GM21717 (cell line): ENCODE data around the gene GIT1.
A peak's percentile ranks its signal among the peaks of the same experiment; 100 is the strongest.

Experiments
- ATAC-seq: cut with Tn5 transposase; IDR thresholded peaks from one replicate; pipeline ENCODE4 v1.9.1; 2021; ENCODE audit warnings: mild to moderate bottlenecking, moderate library complexity; ENCODE audit not compliant: unreplicated experiment

GIT1 gene, protein sequence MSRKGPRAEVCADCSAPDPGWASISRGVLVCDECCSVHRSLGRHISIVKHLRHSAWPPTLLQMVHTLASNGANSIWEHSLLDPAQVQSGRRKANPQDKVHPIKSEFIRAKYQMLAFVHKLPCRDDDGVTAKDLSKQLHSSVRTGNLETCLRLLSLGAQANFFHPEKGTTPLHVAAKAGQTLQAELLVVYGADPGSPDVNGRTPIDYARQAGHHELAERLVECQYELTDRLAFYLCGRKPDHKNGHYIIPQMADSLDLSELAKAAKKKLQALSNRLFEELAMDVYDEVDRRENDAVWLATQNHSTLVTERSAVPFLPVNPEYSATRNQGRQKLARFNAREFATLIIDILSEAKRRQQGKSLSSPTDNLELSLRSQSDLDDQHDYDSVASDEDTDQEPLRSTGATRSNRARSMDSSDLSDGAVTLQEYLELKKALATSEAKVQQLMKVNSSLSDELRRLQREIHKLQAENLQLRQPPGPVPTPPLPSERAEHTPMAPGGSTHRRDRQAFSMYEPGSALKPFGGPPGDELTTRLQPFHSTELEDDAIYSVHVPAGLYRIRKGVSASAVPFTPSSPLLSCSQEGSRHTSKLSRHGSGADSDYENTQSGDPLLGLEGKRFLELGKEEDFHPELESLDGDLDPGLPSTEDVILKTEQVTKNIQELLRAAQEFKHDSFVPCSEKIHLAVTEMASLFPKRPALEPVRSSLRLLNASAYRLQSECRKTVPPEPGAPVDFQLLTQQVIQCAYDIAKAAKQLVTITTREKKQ

DNA sequence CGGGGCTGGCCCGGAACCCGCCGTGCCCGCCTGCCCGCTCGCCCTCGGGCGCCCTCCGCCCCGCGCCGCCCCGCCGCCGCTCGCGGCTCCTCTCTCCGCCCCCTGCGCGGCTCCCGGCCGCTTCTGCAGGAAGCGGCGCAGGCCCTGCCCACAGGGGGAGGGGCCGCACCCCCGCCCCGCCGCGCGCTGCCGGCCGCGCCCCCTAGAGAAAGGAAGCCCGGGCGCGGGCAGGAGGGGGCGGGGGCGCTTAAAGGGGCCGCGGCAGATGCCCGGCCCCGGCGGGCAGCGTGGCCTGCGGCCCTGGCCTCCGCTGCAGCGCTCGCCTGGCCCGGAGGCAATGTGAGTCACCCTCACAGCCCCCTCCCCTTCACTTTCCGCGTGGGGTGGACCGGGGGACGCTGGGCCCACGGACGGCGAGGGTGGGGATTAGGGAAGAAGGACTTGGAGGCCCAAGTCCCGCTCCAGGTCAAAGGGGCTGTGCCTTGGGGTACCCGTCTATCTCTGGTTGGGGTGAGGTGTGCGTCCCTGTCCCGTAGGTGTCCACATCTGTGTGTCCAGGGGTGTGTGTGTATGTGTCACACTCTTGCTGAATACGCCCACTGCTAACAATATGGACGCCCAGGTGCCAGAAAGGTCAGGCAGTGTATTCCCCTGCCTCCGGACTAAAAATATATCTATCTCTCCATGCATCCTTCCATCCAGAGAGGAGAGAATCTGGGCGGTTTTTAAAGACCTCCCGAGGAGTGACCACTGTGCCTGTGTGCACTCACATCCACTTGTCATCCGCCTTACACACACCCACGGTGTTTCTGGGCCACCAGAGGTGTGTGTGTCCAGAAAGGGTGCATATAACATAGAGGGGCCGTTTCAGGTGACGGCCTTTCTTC is at the start of gene GIT1:
TSS of gene GIT1 (minus strand) at position 125 of the 887 bp plus-strand sequence. CDS start 270 bp downstream, outside the sequence.
- peak; percentile 53 for ATAC-seq

DNA sequence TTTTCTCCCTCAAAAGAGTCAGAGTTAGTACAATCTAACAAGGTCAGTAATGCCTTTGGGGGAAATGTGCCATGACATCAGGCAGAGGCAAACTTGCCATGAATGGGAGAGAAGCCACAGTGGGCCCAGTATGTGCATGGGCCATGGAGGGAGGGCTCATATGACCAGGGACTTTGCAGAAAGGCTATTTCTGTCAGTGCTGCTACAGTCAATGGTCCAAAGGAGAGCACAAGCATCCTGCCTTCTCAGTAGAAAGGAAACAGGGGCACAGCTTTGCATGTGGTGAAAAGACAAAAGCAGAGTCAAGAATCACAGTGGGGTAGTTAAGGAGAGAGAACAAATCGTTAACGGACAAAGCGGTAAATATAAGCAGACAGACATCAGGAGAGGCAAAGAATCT is 44.4 kb upstream of the GIT1 start:
- ATAC-seq, result no peak

DNA sequence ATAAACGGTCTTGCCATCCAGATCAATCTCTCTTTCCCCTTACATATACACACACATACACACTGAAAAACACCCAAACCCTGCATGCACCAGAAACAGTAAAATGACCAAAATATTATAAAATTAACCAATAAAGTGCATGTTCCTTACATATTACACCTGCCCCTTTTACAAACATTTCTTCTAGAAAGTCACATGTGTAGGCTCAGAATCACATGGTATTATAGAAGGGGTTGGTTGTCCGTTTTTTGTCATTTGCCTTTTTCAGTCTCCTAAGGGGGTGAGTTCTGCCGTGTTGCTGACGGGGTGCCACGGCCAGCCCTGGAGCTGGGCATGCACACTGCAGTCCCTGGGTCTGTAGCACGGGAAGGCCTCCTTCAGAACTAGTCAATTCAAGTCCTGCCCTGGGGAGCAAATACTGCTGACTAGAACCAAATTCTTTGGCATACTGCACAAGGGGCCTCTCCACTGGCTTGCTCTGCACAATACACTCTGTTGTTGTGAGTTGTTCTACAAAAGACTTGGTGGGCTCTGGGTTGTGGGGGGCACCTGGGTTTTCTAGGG is 41.3 kb upstream of the GIT1 start:
- ATAC-seq, result no peak

DNA sequence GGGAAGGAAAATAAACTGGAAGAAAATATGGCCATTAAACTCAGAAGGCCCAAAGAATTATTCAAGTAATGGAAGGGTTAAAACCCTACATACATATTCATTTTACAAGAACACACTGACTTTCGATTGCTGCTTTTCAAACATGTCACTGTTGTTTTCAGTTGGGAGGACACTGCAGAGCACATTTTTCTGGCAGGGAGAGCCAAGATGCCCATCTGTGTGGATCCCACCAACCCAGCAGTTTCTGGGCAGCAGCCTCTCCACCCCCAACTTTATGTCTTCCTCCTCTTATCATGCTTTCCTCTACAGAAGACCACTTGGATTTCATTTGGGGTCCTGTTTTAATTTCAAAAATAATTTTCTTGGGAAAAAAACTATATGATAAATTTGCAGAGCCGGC is 40.4 kb upstream of the GIT1 start:
- no peak for ATAC-seq

- ATAC-seq, result no peak
Measured at GRCh38 chr17:29628644-29629043, 39.2 kb upstream of the GIT1 start.

DNA sequence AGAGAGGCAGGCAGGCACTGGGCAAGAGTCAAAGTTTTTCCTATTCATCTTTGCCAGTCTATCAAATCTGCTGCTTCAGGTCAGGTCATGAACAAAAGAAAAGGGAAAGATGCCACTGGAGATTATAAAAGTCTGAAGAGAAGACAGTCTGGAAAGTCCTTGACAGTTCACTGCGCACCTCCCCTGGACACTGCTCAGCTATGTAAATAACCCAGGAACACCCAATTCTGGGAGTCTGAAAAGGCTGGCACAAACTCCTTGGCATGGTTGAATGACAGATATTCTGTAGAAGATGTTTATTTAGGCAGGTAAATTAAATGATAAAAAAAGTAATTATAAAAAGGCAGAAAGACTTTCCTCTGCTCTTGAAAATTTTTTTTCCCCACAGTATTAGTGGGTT is 38.5 kb upstream of the GIT1 start:
- ATAC-seq, result no peak

DNA sequence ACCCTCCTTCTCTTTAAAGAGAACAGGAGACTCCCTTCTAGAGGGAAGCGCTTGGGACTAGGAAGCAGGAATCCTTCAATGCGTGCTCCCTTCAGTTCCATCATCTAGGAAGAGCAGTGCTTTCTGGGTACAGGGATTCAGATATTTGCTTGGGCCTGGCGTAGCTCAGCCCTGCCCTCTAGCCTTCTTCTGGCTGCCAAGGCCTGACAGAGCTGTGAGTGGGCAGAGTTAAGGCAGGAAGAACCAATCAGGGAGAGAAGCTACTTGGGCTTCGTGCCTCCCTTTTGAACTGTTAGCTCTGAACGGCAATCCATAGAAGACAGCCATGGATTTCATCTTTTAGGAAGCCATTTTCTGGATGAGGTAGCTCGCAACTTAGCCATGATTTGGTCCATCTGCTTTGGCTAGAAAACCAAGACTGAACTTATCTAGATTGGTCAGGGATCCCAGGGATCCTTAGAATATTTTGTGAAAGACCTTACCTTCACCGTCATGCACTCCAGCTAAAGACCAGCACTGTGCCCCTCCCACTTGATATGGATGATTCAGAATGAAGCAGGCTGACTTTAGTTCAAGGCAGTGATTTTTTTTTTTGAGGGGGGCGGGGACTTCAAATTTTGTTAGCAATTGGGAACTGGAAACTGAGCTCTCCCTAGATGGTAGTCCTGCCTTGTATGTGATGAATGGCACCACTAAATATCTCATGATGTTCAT is 35.7 kb upstream of the GIT1 start:
- ATAC-seq, result no peak

- no peak for ATAC-seq
Measured at GRCh38 chr17:29624586-29624985, 35.1 kb upstream of the GIT1 start.

- ATAC-seq, result no peak
Measured at GRCh38 chr17:29623283-29623647, 33.8 kb upstream of the GIT1 start.

GRCh38 chr17:29622337-29623282 is 33.2 kb upstream of the GIT1 start, which contains the start of gene CORO6:
Gene CORO6, minus strand, starts transcription at chr17:29622912. Its CDS starts 1,491 bp downstream, at chr17:29621421.
- ATAC-seq, result no peak

GRCh38 chr17:29621751-29622194 is 32.3 kb upstream of the GIT1 start:
- ATAC-seq, result no peak

- no peak for ATAC-seq
Measured at GRCh38 chr17:29620779-29621500, 31.5 kb upstream of the GIT1 start.

GRCh38 chr17:29620271-29620670 is 30.8 kb upstream of the GIT1 start:
- ATAC-seq, result no peak

DNA sequence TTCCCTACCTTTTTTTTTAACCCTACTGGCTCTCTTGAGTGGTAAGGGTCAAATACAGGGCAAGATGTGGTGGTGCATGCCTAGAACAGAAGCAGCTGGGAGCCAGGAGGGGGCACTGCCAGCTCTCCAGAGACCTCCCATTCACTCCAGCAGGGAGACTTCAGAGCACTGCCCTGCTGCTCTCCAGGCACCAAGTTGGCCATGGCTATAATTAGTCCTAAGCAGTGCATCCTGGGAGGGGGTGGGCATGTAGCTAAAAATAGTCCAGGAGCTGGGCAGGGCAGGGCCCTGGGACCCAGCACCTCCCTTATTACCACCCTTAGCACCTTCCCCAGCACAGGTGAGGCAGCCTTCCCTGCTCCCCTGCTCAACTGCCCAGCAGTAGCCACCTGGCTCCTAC is 29.8 kb upstream of the GIT1 start:
- ATAC-seq, result no peak

DNA sequence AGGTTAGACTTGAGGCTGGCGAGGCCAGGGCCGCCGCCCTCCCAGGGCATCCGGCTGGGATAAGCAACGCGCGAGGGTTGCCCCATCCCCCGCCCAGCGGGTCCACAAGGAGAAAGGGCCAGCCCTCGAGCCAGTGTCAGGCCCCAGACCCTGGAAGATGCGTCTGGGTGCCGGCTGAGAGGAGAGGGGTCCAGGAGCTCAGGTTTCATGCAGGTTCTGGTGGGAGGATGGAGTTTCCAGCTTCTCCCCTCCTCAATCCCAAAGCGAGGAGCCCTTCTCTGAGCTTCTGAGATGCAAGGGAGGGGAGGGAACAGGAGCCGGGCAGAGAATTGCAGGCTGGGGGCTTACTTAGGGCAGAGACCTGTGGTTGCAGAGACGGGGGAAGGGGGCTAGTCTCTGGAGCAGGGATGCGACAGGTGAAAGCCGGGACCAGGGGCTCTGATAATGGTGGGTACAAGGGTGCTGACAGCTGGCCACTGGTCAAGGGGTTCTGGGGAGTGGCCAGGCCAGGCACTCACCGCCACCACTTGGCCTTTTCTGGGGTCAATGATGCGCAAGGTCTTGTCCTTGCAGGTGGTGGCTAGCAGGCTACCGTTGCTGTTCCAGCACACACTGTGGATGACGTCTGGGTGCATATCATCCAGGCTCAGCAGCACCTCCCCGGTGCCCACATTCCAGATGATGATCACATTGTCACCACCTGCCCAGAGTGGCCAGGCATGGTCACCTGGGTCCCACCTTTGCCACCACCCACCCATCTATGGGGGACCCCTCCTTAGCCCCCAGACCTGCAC is 29.0 kb upstream of the GIT1 start:
- no peak for ATAC-seq

- peak; percentile 35 for ATAC-seq
Measured at GRCh38 chr17:29617481-29618271, 28.2 kb upstream of the GIT1 start.

- ATAC-seq, result no peak
Measured at GRCh38 chr17:29617125-29617480, 27.7 kb upstream of the GIT1 start.
